Measurements from ENCODE around the gene MUC12. TPM values are rescaled to one million over a fixed set of nuclear protein-coding genes. Genes with fewer than 3 reads are reported as not detected.
A peak's percentile ranks its signal among the peaks of the same experiment; 100 is the strongest.

MUC12 gene
- total RNA-seq, 1 experiment from 2014 or later = 6.8 TPM

DNA sequence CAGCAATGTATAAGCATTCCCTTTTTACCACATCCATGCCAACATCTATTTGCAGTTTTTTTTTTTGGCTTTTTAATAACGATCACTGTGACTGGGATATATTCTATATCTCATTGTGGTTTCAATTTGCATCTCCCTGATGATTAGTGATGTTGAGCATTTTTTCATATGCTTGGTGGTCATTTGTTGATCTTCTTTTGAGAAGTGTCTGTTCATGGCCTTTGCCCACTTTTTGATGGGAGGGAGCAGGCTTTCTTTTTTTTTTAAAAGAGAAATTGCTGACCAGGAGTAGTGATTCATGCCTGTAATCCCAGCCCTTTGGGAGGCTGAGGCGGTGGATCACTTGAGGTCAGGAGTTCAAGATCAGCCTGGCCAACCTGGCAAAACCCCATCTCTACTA lies 54.5 kb downstream of the MUC12 start:
- no peaks in the 10 kb centered on the region for H3K27me3 ChIP-seq (ENCODE audit: control insufficient read depth, insufficient read depth, low read length)
- ATAC-seq (no peak), DNase-seq (ENCODE audit: low read depth, low spot score) (no peak)
- no peak for TF ChIP-seq POLR2AphosphoS5 (IDR thresholded peaks at IDR 0.05; ENCODE audit: low read depth, low read length)
- TF ChIP-seq, protein P1, sequence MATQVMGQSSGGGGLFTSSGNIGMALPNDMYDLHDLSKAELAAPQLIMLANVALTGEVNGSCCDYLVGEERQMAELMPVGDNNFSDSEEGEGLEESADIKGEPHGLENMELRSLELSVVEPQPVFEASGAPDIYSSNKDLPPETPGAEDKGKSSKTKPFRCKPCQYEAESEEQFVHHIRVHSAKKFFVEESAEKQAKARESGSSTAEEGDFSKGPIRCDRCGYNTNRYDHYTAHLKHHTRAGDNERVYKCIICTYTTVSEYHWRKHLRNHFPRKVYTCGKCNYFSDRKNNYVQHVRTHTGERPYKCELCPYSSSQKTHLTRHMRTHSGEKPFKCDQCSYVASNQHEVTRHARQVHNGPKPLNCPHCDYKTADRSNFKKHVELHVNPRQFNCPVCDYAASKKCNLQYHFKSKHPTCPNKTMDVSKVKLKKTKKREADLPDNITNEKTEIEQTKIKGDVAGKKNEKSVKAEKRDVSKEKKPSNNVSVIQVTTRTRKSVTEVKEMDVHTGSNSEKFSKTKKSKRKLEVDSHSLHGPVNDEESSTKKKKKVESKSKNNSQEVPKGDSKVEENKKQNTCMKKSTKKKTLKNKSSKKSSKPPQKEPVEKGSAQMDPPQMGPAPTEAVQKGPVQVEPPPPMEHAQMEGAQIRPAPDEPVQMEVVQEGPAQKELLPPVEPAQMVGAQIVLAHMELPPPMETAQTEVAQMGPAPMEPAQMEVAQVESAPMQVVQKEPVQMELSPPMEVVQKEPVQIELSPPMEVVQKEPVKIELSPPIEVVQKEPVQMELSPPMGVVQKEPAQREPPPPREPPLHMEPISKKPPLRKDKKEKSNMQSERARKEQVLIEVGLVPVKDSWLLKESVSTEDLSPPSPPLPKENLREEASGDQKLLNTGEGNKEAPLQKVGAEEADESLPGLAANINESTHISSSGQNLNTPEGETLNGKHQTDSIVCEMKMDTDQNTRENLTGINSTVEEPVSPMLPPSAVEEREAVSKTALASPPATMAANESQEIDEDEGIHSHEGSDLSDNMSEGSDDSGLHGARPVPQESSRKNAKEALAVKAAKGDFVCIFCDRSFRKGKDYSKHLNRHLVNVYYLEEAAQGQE (IDR thresholded peaks at IDR 0.05; ENCODE audit: insufficient read depth in 1 of 2, low read depth in 2 of 2, low read length in 1 of 2) = no peak
- no peak for TF ChIP-seq TCF7L2 (IDR thresholded peaks at IDR 0.05; ENCODE audit: low read depth, low read length)
- TF ChIP-seq, protein P2, sequence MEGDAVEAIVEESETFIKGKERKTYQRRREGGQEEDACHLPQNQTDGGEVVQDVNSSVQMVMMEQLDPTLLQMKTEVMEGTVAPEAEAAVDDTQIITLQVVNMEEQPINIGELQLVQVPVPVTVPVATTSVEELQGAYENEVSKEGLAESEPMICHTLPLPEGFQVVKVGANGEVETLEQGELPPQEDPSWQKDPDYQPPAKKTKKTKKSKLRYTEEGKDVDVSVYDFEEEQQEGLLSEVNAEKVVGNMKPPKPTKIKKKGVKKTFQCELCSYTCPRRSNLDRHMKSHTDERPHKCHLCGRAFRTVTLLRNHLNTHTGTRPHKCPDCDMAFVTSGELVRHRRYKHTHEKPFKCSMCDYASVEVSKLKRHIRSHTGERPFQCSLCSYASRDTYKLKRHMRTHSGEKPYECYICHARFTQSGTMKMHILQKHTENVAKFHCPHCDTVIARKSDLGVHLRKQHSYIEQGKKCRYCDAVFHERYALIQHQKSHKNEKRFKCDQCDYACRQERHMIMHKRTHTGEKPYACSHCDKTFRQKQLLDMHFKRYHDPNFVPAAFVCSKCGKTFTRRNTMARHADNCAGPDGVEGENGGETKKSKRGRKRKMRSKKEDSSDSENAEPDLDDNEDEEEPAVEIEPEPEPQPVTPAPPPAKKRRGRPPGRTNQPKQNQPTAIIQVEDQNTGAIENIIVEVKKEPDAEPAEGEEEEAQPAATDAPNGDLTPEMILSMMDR (IDR thresholded peaks at IDR 0.05) = no peak
- TF ChIP-seq SIN3A (IDR thresholded peaks at IDR 0.05; ENCODE audit: borderline replicate concordance, insufficient read depth, low read depth, low read length) = no peak
- intact Hi-C loops (cut with micrococcal nuclease; ENCODE audit: unreplicated experiment) (no loop called here), in situ Hi-C loops (cut with HindIII; ENCODE audit: low pct_unique_long_range_greater_than_20kb, low sequenced_read_pairs) (no loop called here)
- H3K36me3 ChIP-seq (ENCODE audit: control insufficient read depth, insufficient read depth, low read length) = no peaks in the 10 kb centered on the region
- H3K4me1 ChIP-seq (ENCODE audit: control insufficient read depth, insufficient read depth, low read length) = peaks cover 3% of the 10 kb centered on the region
- POLR2A ChIA-PET = no interaction called here
- H3K4me3 ChIP-seq (ENCODE audit: low read depth in 2 of 2, low read length in 2 of 2) = no peak overlapping the region
- BruUV-seq (replicated peaks) = no TSS peak
- H3K27ac ChIP-seq (ENCODE audit: low read length) = no peak overlapping the region
- no peaks in the 10 kb centered on the region for H3K9me3 ChIP-seq (ENCODE audit: control insufficient read depth, insufficient read depth, low read depth, low read length)
- CTCF ChIA-PET = no interaction called here

DNA sequence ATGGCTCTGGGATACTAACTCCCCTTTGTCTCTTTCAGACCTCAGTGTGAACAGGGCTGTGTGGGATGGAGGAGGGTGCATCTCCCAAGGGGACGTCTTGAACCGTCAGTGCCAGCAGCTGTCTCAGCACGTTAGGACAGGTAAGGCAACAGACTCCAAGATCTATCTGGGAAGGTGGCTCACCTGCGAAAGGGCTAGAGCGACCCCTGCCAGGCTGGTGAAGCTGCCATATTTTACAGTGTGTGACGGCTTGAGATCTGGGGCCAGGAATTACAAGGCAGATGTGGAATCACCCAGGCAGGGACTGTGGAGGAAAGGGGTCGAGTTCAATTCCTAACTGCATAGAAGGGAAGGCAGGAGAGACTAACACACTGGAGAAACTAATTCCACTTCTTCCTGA lies 61.7 kb downstream of the MUC12 start:
- Histone ChIP-seq H3K4me3 (ENCODE audit: low read depth in 2 of 2, low read length in 2 of 2) (no peak overlapping the region), H3K27ac (ENCODE audit: low read length) (no peak overlapping the region), H3K4me1 (ENCODE audit: control insufficient read depth, insufficient read depth, low read length) (no peaks in the 10 kb centered on the region), H3K9me3 (ENCODE audit: control insufficient read depth, insufficient read depth, low read depth, low read length) (no peaks in the 10 kb centered on the region), H3K36me3 (ENCODE audit: control insufficient read depth, insufficient read depth, low read length) (no peaks in the 10 kb centered on the region), H3K27me3 (ENCODE audit: control insufficient read depth, insufficient read depth, low read length) (no peaks in the 10 kb centered on the region)
- in situ Hi-C loops (cut with HindIII; ENCODE audit: low pct_unique_long_range_greater_than_20kb, low sequenced_read_pairs) (no loop called here), intact Hi-C loops (cut with micrococcal nuclease; ENCODE audit: unreplicated experiment) (no loop called here)
- ATAC-seq (peak; percentile 48; the same call in 1 of the 2 replicates), DNase-seq (ENCODE audit: low read depth, low spot score) (no peak)
- ChIA-PET POLR2A (no interaction called here), CTCF (interaction anchor here (1.2 kb wide), 1 partner anchor 11 kb away, joined by 3 read pairs; no protein-coding TSS in a partner anchor)
- no TSS peak for BruUV-seq (replicated peaks)
- TF ChIP-seq, protein P1 (IDR thresholded peaks at IDR 0.05; ENCODE audit: insufficient read depth in 1 of 2, low read depth in 2 of 2, low read length in 1 of 2) = no peak
